ENCODE results near the gene APC.
"Not testable (repeated sequence)": the region's sequence is repeated elsewhere in the genome, so short reads cannot be mapped to it uniquely, and the experiment has no call there.

APC gene

GRCh38 chr5:112846556-112846955 lies 108.9 kb downstream of the APC start:
- CTCF ChIA-PET: interaction anchor here (2.3 kb wide), 1 partner anchor 13 kb away, joined by 7 read pairs; no protein-coding TSS in a partner anchor
- TF ChIP-seq CTCF (IDR thresholded peaks at IDR 0.05; ENCODE audit: control extremely low read depth, extremely low read depth, low read depth, missing control alignments): no peak

GRCh38 chr5:112847306-112847705 lies 109.6 kb downstream of the APC start:
- CTCF ChIA-PET: interaction anchor here (2.3 kb wide), 1 partner anchor 12 kb away, joined by 7 read pairs; no protein-coding TSS in a partner anchor
- DNase-seq (ENCODE audit: extremely low spot score): no peak
- POLR2A ChIA-PET: no interaction called here
- no peak for TF ChIP-seq CTCF (IDR thresholded peaks at IDR 0.05; ENCODE audit: control extremely low read depth, extremely low read depth, low read depth, missing control alignments)

More at GRCh38 chr5:112846556-112846955, 108.9 kb downstream of the APC start:
- POLR2A ChIA-PET: no interaction called here
- DNase-seq (ENCODE audit: extremely low spot score): no peak

GRCh38 chr5:112848116-112848811 lies 110.6 kb downstream of the APC start:
- POLR2A ChIA-PET: no interaction called here
- TF ChIP-seq CTCF (IDR thresholded peaks at IDR 0.05; ENCODE audit: control extremely low read depth, extremely low read depth, low read depth, missing control alignments): peak; percentile 49
- CTCF ChIA-PET: interaction anchor here (0.6 to 1.6 kb wide), 39 partner anchors 9 to 673 kb away, joined by 3 to 28 read pairs (median 4); partner anchors contain the start of gene SRP19
- DNase-seq (ENCODE audit: extremely low spot score): peak; percentile 46

GRCh38 chr5:112849912-112850311 lies 112.2 kb downstream of the APC start:
- ChIA-PET CTCF (no interaction called here), POLR2A (no interaction called here)
- no peak for TF ChIP-seq CTCF (IDR thresholded peaks at IDR 0.05; ENCODE audit: control extremely low read depth, extremely low read depth, low read depth, missing control alignments)
- DNase-seq (ENCODE audit: extremely low spot score): no peak

GRCh38 chr5:112854651-112855050 lies 117.0 kb downstream of the APC start:
- ChIA-PET POLR2A (no interaction called here), CTCF (interaction anchor here (1.2 kb wide), 1 partner anchor 12 kb away, joined by 4 read pairs; no protein-coding TSS in a partner anchor)
- no peak for TF ChIP-seq CTCF (IDR thresholded peaks at IDR 0.05; ENCODE audit: control extremely low read depth, extremely low read depth, low read depth, missing control alignments)
- DNase-seq (ENCODE audit: extremely low spot score): no peak

GRCh38 chr5:112857866-112858265 lies 120.2 kb downstream of the APC start:
- no peak for DNase-seq (ENCODE audit: extremely low spot score)
- no peak for TF ChIP-seq CTCF (IDR thresholded peaks at IDR 0.05; ENCODE audit: control extremely low read depth, extremely low read depth, low read depth, missing control alignments)
- POLR2A ChIA-PET: no interaction called here
- CTCF ChIA-PET: no interaction called here

- ChIA-PET POLR2A (interaction anchor here (1.2 kb wide), 1 partner anchor 21 kb away, joined by 3 read pairs; no protein-coding TSS in a partner anchor), CTCF (interaction anchor here (1.2 to 3.2 kb wide), 7 partner anchors 12 to 106 kb away, joined by 3 to 28 read pairs (median 4); no protein-coding TSS in a partner anchor)
- not testable (repeated sequence) for DNase-seq (ENCODE audit: extremely low spot score)
These were observed 122.9 kb downstream of the APC start for GRCh38 chr5:112860571-112860928.

All from GM10248 (cell line).